ENCODE results near the gene SPDYE6.
"Not testable (repeated sequence)": the region's sequence is repeated elsewhere in the genome, so short reads cannot be mapped to it uniquely, and the experiment has no call there.

- TF ChIP-seq CTCF (IDR thresholded peaks at IDR 0.05; ENCODE audit: poor library complexity, severe bottlenecking); REST (IDR thresholded peaks at IDR 0.05; ENCODE audit: borderline replicate concordance); EZH2 (IDR thresholded peaks at IDR 0.05; ENCODE audit: borderline replicate concordance, insufficient read depth, low read length, poor library complexity, severe bottlenecking); SMC3 (conservative IDR thresholded peaks at IDR 0.05; ENCODE audit: poor library complexity); EP300 (conservative IDR thresholded peaks at IDR 0.05; ENCODE audit: poor library complexity, severe bottlenecking); POLR2AphosphoS5 (IDR thresholded peaks at IDR 0.05): not testable (repeated sequence)
Measured at GRCh38 chr7:102365390-102365789, 9.1 kb upstream of the SPDYE6 start.

Data from neural cell (in vitro differentiated cells).